ENCODE results near the gene APPL1.

The APPL1 gene

GRCh38 chr3:57274845-57275244 lies 47.3 kb downstream of the APPL1 start:
- DNase-seq (ENCODE audit: low spot score): no peak

- DNase-seq (ENCODE audit: low spot score): no peak
Observed at GRCh38 chr3:57275393-57275792, 47.9 kb downstream of the APPL1 start.

GRCh38 chr3:57278237-57278636 lies 50.7 kb downstream of the APPL1 start:
- DNase-seq (ENCODE audit: low spot score): no peak

GRCh38 chr3:57279685-57280084 lies 52.2 kb downstream of the APPL1 start:
- peak; percentile 40 for DNase-seq (ENCODE audit: low spot score)

GRCh38 chr3:57281715-57282114 lies 54.2 kb downstream of the APPL1 start:
- peak; percentile 67 for DNase-seq (ENCODE audit: low spot score)

- DNase-seq (ENCODE audit: low spot score): no peak
Observed at GRCh38 chr3:57283334-57283733, 55.8 kb downstream of the APPL1 start.

- DNase-seq (ENCODE audit: low spot score): no peak
Observed at GRCh38 chr3:57287205-57287604, 59.7 kb downstream of the APPL1 start.

- no peak for DNase-seq (ENCODE audit: low spot score)
Observed at GRCh38 chr3:57288403-57288802, 60.9 kb downstream of the APPL1 start.

- DNase-seq (ENCODE audit: low spot score): no peak
Observed at GRCh38 chr3:57292159-57292896, 64.8 kb downstream of the APPL1 start, which contains the start of gene ASB14. Gene ASB14, minus strand, starts transcription at chr3:57292685. Its CDS starts 652 bp downstream, at chr3:57292033.

- no peak for DNase-seq (ENCODE audit: low spot score)
Observed at GRCh38 chr3:57292897-57293526, 65.5 kb downstream of the APPL1 start.

GRCh38 chr3:57298041-57298440 lies 70.5 kb downstream of the APPL1 start:
- DNase-seq (ENCODE audit: low spot score): peak; percentile 83

GRCh38 chr3:57303520-57303919 lies 76.0 kb downstream of the APPL1 start:
- peak; percentile 11 for DNase-seq (ENCODE audit: low spot score)

- DNase-seq (ENCODE audit: low spot score): no peak
Observed at GRCh38 chr3:57309769-57310360, 82.3 kb downstream of the APPL1 start.

GRCh38 chr3:57314204-57314603 lies 86.7 kb downstream of the APPL1 start:
- no peak for DNase-seq (ENCODE audit: low spot score)
